ENCODE results near the gene RAG2. TPM values are rescaled to one million over a fixed set of nuclear protein-coding genes. Genes with fewer than 3 reads are reported as not detected.

RAG2 gene
- total and polyA plus RNA-seq, 4 donors: not detected

- H3K9me3 ChIP-seq (ENCODE audit: control insufficient read depth in 4 of 4, insufficient read depth in 3 of 4, low read length in 3 of 4): no peaks in the 10 kb centered on the region
- H3K36me3 ChIP-seq (ENCODE audit: control insufficient read depth in 4 of 4, insufficient read depth in 4 of 4, low read length in 4 of 4): peaks cover 0 to 4% (median 2%) of the 10 kb centered on the region in 4 donors
- 77 to 83% methylated on average over 1 of the region's 1 CpG for WGBS, 2 donors
- TF ChIP-seq CTCF (IDR thresholded peaks at IDR 0.05; ENCODE audit: control extremely low read depth, extremely low read depth): no peak
- DNase-seq: no peak
- ATAC-seq (ENCODE audit: insufficient read depth, low FRiP score): no peak
- no peaks in the 10 kb centered on the region for H3K27me3 ChIP-seq (ENCODE audit: control insufficient read depth in 3 of 3, insufficient read depth in 3 of 3, low read length in 2 of 3)
- H3K4me3 ChIP-seq: no peak overlapping the region
- no peak overlapping the region for H3K27ac ChIP-seq (ENCODE audit: low read depth in 1 of 2, low read length in 1 of 2)
- H3K9ac ChIP-seq (ENCODE audit: insufficient read depth in 1 of 2, low read length in 2 of 2): no peak overlapping the region
- peaks cover 0 to 3% (median 0%) of the 10 kb centered on the region in 5 donors for H3K4me1 ChIP-seq (ENCODE audit: control insufficient read depth in 5 of 5, insufficient read depth in 5 of 5, low read length in 5 of 5)
These were observed 10.6 kb upstream of the RAG2 start for GRCh38 chr11:36608491-36609199.

GRCh38 chr11:36605221-36606216 is 7.5 kb upstream of the RAG2 start:
- no peak for TF ChIP-seq CTCF (IDR thresholded peaks at IDR 0.05; ENCODE audit: control extremely low read depth, extremely low read depth)
- DNase-seq (no peak), ATAC-seq (ENCODE audit: insufficient read depth, low FRiP score) (no peak)
- no peak overlapping the region for H3K4me3 ChIP-seq
- no peaks in the 10 kb centered on the region for H3K9me3 ChIP-seq (ENCODE audit: control insufficient read depth in 4 of 4, insufficient read depth in 3 of 4, low read length in 3 of 4)
- no peaks in the 10 kb centered on the region for H3K27me3 ChIP-seq (ENCODE audit: control insufficient read depth in 3 of 3, insufficient read depth in 3 of 3, low read length in 2 of 3)
- no peak overlapping the region for H3K27ac ChIP-seq (ENCODE audit: low read depth in 1 of 2, low read length in 1 of 2)
- 74 to 80% methylated on average over 6 of the region's 6 CpGs for WGBS, 2 donors
- no peak overlapping the region for H3K9ac ChIP-seq (ENCODE audit: insufficient read depth in 1 of 2, low read length in 2 of 2)
- no peaks in the 10 kb centered on the region for H3K36me3 ChIP-seq (ENCODE audit: control insufficient read depth in 4 of 4, insufficient read depth in 4 of 4, low read length in 4 of 4)
- H3K4me1 ChIP-seq (ENCODE audit: control insufficient read depth in 5 of 5, insufficient read depth in 5 of 5, low read length in 5 of 5): peaks cover 0 to 4% (median 0%) of the 10 kb centered on the region in 5 donors

- ATAC-seq (ENCODE audit: insufficient read depth, low FRiP score): no peak
- H3K9me3 ChIP-seq (ENCODE audit: control insufficient read depth in 4 of 4, insufficient read depth in 3 of 4, low read length in 3 of 4): no peaks in the 10 kb centered on the region
- H3K4me1 ChIP-seq (ENCODE audit: control insufficient read depth in 5 of 5, insufficient read depth in 5 of 5, low read length in 5 of 5): peaks cover 0 to 2% (median 0%) of the 10 kb centered on the region in 5 donors
- H3K36me3 ChIP-seq (ENCODE audit: control insufficient read depth in 4 of 4, insufficient read depth in 4 of 4, low read length in 4 of 4): no peaks in the 10 kb centered on the region
- H3K4me3 ChIP-seq: no peak overlapping the region
- DNase-seq: no peak
- no peaks in the 10 kb centered on the region for H3K27me3 ChIP-seq (ENCODE audit: control insufficient read depth in 3 of 3, insufficient read depth in 3 of 3, low read length in 2 of 3)
- H3K27ac ChIP-seq (ENCODE audit: low read depth in 1 of 2, low read length in 1 of 2): no peak overlapping the region
- no peak overlapping the region for H3K9ac ChIP-seq (ENCODE audit: insufficient read depth in 1 of 2, low read length in 2 of 2)
- TF ChIP-seq CTCF (IDR thresholded peaks at IDR 0.05; ENCODE audit: control extremely low read depth, extremely low read depth): no peak
These were observed 4.1 kb upstream of the RAG2 start for GRCh38 chr11:36602135-36602534.
